Lower leg skin (tissue), 4 donors: Measurements from ENCODE around the gene RAPGEFL1. TPM values are rescaled to one million over a fixed set of nuclear protein-coding genes. Genes with fewer than 3 reads are reported as not detected.

Experiments used
- DNase-seq, 2 donors: peaks; one replicate each; pipeline ENCODE4 v3.0.0-alpha.2; 2019; ENCODE audit warnings: low spot score in 2 of 2
- H3K4me3 ChIP-seq: fragments of 200-600 bp; sonication (generic); 2 replicates; pipeline ENCODE4 v1.5.1; 2017; ENCODE audit warnings: mild to moderate bottlenecking, low read depth; ENCODE audit not compliant: poor library complexity, severe bottlenecking
- CTCF ChIP-seq, 3 donors: fragments of 450-650 bp; IDR thresholded peaks; one replicate each; pipeline ENCODE4 v1.5.1; 2016; ENCODE audit warnings: antibody characterized with exemption in 3 of 3, mild to moderate bottlenecking in 3 of 3, moderate library complexity in 2 of 3
- POLR2A ChIP-seq, 2 donors: fragments of 450-650 bp; IDR thresholded peaks; one replicate each; pipeline ENCODE4 v1.6.1; 2016 to 2017; ENCODE audit warnings: antibody characterized with exemption in 2 of 2, mild to moderate bottlenecking in 1 of 2, moderate library complexity in 1 of 2
- WGBS, 2 donors: methylation state at CpG; one replicate each; pipeline ENCODE4 v1.1.5; 2018; 5-methylcytosine and 5-hydroxymethylcytosine counted together
- intact Hi-C: fragments of 100-400 bp; cut with DNase I; formaldehyde crosslinking; loops from one replicate; pipeline ENCODE4 v1.15.0; 2023; ENCODE audit warnings: low total_unique reads
- total RNA-seq, 4 donors: library from RNA; depleted of rRNA; stranded (reverse); fragments of >200 nt; gene quantifications; one replicate each; pipeline ENCODE4 v1.1.0, GENCODE V29; 2016

Gene RAPGEFL1
- total RNA-seq: 100 to 1,000 TPM; 273 to 467 (median 316) TPM

DNA sequence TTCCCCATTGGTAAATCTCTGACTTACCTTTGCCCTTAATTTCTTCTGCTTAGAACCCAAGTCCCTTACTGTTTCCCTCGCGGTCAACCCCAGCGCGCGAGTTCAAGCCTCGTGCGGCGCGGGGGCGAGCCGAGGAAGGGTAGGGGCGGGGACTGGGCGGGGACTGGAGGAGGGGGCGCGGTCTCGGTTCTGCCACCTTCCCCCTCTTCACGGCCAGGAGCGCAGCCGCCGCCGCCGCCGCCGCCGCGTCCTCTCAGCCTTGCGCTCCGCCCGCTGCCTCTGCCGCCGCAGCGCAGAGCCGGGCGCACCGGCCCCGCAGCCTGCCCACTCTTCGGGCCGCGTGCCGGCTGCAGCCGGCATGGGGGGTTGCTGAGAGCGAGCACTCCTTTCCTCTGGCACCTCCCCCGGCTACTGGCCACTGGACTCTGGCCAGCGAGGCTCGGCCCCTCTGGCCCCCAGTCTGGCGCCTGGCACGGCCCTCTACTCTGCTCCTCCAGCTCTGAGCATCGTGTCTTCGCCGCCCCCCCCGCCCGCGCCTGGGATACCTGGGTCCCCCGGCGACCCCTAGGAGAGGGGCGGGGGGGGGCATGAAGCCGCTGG, at the start of gene RAPGEFL1:
Gene RAPGEFL1, plus strand, starts transcription at position 196 of the 600 bp plus-strand sequence. Its CDS starts 392 bp downstream, at position 588.
- peak; percentile 71 to 95 for DNase-seq
- TF ChIP-seq POLR2A (IDR thresholded peaks at IDR 0.05) (no peak), CTCF (IDR thresholded peaks at IDR 0.05) (no peak)
- peak within 1 kb of the TSS; percentile 55 for H3K4me3 ChIP-seq
- 1 to 2% methylated on average over 41 to 46 of the region's 57 CpGs for WGBS, 2 donors
- intact Hi-C loops: no loop called here

GRCh38 chr17:40129498-40129897, 47.8 kb upstream of the RAPGEFL1 start:
- 68 to 75% methylated on average over 5 of the region's 5 CpGs for WGBS, 2 donors
- TF ChIP-seq CTCF (IDR thresholded peaks at IDR 0.05) (no peak), POLR2A (IDR thresholded peaks at IDR 0.05) (no peak)
- intact Hi-C loops: no loop called here

DNA sequence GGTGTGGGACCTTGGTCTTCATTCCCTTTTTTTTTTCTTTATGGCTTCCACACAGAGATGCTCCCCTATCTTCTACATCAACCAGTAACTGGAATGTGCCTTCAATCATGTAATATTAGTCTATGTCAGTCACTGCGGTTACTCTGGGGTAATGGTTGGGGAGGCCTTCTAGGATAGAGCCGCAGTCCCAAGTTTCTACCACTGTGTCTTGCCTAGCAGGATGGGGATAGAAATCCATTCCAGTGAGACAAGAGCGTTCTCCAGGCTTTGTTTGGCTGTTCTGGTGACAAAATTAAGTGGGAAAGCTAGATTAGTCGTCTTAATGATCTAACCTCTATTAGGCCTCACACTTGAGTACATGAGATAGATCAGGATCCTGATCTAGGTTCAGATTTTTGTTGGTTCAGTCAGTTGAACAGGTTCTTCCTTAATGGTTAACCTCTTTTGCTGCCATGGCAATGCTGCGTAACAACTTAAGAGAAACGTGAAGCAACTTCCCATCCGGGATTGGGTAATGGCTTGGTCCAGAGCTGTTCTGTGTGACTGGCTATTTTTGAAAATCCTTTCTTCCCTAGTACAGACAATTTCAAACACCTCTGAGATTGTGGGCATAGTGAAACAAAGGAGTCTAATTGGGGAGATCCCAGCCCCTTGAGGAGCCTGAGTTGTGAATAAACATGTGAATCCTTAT, 46.8 kb upstream of the RAPGEFL1 start:
- H3K4me3 ChIP-seq: no peak overlapping the region
- intact Hi-C loops: no loop called here
- TF ChIP-seq POLR2A (IDR thresholded peaks at IDR 0.05) (no peak), CTCF (IDR thresholded peaks at IDR 0.05) (no peak)
- 75 to 83% methylated on average over 7 of the region's 7 CpGs for WGBS, 2 donors
- DNase-seq: no peak

More at GRCh38 chr17:40129498-40129897, 47.8 kb upstream of the RAPGEFL1 start:
- no peak overlapping the region for H3K4me3 ChIP-seq
- DNase-seq: no peak

GRCh38 chr17:40134184-40134583, 43.1 kb upstream of the RAPGEFL1 start:
- no peak overlapping the region for H3K4me3 ChIP-seq
- 83 to 84% methylated on average over 7 of the region's 7 CpGs for WGBS, 2 donors
- TF ChIP-seq POLR2A (IDR thresholded peaks at IDR 0.05) (no peak), CTCF (IDR thresholded peaks at IDR 0.05) (no peak)
- DNase-seq: no peak
- intact Hi-C loops: no loop called here

DNA sequence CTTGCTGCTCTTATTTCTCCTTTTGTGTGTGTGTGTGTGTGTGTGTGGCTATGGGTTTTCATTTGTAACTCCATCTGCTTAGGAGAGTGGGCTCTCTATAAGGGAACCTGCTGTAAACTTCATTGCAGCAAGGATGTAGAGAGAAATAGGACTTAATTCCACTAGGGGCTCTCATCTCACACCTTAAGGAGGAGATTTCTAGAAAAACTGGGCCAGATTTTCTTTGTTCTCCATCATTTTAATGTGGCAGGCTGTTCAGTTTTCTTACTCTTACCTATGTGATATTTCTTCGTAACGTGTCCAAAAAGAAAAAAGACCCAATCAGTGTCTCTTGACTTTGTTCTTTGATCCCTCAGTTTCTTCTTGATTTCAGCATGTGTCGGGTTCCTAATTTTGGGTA, 41.5 kb upstream of the RAPGEFL1 start:
- intact Hi-C loops: no loop called here
- no peak overlapping the region for H3K4me3 ChIP-seq
- no peak for DNase-seq
- 92 to 94% methylated on average over 3 of the region's 3 CpGs for WGBS, 2 donors
- no peak for TF ChIP-seq CTCF (IDR thresholded peaks at IDR 0.05)
